ENCODE results near the gene KAT2B. TPM values are rescaled to one million over a fixed set of nuclear protein-coding genes. Genes with fewer than 3 reads are reported as not detected.

The KAT2B gene
- total RNA-seq (2022; extraction: Qiagen RNA extraction) = 5.4 to 9.4 TPM (median 7.6 TPM) in 5 replicates

DNA sequence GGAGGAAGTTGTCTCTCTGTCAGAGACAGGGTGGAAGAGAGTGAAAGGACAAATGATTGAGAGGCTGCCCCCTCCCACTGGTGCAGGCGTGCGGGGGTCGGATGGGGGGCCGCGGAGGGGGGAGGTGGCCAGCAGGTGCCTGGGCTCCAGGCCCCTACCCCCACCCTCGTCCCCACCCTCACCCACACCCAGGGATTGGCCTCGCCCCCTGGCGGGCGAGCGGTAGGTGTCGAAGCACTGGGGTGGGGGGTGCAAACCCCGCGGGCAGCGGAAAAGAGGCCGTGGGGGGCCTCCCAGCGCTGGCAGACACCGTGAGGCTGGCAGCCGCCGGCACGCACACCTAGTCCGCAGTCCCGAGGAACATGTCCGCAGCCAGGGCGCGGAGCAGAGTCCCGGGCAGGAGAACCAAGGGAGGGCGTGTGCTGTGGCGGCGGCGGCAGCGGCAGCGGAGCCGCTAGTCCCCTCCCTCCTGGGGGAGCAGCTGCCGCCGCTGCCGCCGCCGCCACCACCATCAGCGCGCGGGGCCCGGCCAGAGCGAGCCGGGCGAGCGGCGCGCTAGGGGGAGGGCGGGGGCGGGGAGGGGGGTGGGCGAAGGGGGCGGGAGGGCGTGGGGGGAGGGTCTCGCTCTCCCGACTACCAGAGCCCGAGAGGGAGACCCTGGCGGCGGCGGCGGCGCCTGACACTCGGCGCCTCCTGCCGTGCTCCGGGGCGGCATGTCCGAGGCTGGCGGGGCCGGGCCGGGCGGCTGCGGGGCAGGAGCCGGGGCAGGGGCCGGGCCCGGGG, at the start of gene KAT2B:
Gene KAT2B (plus strand): TSS at position 682 of the 783 bp plus-strand sequence. CDS start 32 bp downstream, at position 714.

DNA sequence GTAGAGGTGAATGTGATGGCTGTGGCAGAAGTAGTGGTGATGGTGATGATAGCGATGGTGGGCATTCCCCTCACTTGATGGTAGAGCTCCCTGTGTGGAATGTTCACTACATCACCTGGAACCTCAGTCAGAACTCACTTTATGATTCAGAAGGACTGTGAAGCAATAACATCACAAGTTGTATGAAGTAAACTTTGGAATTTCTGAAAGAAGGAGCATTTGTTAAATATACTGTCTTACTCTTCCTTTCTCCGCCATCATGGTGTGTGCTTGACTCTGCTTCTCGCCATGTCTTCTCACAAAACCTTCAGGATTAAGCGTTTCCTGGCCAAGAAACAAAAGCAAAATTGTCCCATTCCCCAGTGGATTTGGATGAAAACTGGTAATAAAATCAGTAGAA, 28.1 kb upstream of the KAT2B start, which contains the start of gene PP2D1:
Gene PP2D1 (minus strand): TSS at position 101 of the 400 bp plus-strand sequence. CDS start 192 bp downstream, outside the sequence.

DNA sequence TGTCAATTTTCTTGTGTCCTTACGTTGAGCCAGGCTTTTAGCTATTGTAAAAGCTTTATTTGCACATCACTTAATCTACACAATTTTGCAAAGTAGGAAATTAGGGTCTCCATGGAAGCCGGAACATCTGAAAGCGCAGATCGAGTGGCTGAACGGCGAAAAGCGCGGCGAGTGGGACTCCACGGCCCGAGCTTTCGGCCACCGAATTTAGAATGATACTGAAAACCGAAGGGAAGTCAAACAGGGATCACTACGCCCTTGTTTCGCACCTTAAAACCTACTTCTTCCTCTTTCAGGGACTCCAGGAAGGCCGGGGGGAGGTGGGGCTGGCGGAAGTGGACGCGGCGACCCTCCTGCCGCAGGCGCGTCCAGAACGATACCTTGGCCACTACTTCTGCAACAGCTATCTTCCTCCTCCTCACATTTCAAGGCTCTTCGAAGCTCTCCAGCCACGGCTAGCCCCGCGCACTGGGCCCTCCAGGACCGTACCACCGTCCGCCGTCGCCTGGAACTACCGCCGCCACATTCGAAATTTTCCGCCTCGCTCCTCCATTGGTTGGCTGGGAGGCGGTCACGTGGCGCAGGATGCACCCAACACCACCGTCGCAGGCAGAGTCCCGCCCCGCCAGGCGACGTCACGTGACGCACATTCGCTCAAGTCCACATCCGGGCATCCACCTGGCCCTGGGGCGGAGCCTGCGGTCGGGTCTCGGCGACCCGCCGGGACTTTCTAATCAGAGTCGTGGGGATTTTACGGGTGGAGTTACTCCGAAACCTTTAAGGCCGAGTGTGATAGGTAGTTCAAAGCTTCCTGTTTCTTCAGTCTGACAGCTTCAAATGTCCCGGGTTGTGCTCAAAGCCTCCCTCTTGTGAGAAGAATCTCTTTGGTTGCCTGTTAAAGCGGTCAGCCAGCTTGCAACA, 145.7 kb downstream of the KAT2B start, which contains the start of gene SGO1:
Gene SGO1 (minus strand): TSS at position 528 of the 921 bp plus-strand sequence. CDS start 2,179 bp downstream, outside the sequence.

Other genes starting within 250 kb of the KAT2B start
- 0.79 to 2.3 TPM (median 1.5 TPM) in 5 replicates for gene EFHB, start 106.2 kb upstream of the KAT2B start, total RNA-seq (2022; extraction: Qiagen RNA extraction)
- 48.0 to 69.4 TPM (median 55.5 TPM) in 5 replicates for gene RAB5A, start 93.3 kb upstream of the KAT2B start, total RNA-seq (2022; extraction: Qiagen RNA extraction)
- not detected in 5 replicates for gene PP2D1, start 28.2 kb upstream of the KAT2B start, total RNA-seq (2022; extraction: Qiagen RNA extraction)
- gene SGO1, start 145.8 kb downstream of the KAT2B start, total RNA-seq (2022; extraction: Qiagen RNA extraction) = 12.0 to 17.4 TPM (median 15.8 TPM) in 5 replicates